Umbilical cord (tissue), 2 donors: Measurements from ENCODE around the gene POU2F3. TPM values are rescaled to one million over a fixed set of nuclear protein-coding genes. Genes with fewer than 3 reads are reported as not detected.
A peak's percentile ranks its signal among the peaks of the same experiment; 100 is the strongest.

Experiments used
- DNase-seq: peaks from one replicate; pipeline ENCODE4 v3.0.0-alpha.2; 2015; ENCODE audit warnings: low spot score
- total RNA-seq: library from RNA; depleted of rRNA; stranded (reverse); fragments of >200 nt; gene quantifications from one replicate; pipeline ENCODE4 v1.2.3, GENCODE V29; 2014; ENCODE audit warnings: low replicate concordance; ENCODE audit not compliant: insufficient read depth

POU2F3 gene
- total RNA-seq, 1 donor from 2014 or later, result 3.1 TPM

- peak; percentile 96 for DNase-seq
These were observed 29.1 kb upstream of the POU2F3 start, which contains the start of gene OAF for GRCh38 chr11:120210626-120211521. Gene OAF, plus strand, starts transcription at chr11:120211032. Its CDS starts 248 bp downstream, at chr11:120211280.

DNA sequence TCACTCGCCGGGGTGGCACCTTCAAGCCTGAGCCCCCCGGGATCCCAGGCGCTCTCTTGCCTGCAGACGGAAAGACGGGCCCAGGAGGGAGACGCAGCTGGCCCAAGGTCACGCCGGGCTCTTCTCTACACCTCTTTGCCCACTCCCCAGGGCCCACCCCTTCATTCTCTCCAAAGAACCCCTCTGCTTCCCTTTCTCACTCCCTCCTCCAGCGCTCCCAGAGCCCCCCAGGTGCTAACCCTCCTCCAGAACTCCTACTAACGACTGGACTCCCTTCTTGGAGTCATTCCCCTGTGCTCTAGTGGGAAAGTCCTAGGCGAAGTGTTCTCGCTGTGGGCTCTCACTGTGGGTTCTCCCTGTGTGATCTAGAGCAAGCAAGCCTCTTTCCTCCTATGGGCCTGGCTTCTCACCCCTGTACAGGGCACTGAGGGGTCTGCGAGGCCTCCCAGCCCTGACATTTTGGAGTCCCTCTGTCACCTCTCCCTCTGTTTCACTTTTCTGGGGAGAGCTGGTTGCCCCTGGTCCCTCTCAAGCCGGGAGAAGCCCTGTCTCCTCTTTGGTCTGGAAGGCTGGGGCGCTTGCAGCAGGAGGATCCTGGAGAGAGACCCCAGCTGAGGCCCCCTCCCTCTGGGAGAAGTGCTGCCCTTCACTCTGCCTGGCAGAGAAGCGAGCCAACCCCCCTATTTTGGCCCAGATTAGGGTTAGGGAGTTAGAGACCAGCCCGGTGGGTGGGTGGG, 28.2 kb upstream of the POU2F3 start:
- DNase-seq, result no peak

- DNase-seq, result no peak
These were observed 27.6 kb upstream of the POU2F3 start for GRCh38 chr11:120212259-120212878.

- no peak for DNase-seq
These were observed 27.0 kb upstream of the POU2F3 start for GRCh38 chr11:120212926-120213325.

- no peak for DNase-seq
These were observed 25.4 kb upstream of the POU2F3 start for GRCh38 chr11:120214581-120214980.

DNA sequence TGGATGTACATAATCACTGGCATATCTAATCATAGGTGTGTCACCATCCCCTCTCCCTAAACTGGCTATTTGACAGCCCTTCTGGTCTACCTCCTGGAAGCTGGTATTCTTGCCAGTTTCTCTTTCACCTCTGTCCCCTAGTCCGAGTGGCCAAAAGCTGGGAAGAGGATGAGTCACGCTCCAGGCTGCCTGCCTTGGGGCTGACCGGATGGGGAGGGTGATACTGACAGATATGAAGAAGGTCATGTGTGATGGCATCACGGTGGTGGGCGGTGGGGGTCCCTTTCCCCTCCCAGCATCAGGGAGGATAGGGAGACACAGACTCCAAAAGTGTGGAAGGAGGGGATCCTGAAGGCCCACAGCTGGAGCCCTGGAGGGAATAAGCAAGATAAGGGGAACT, 24.3 kb upstream of the POU2F3 start:
- no peak for DNase-seq

- no peak for DNase-seq
These were observed 23.4 kb upstream of the POU2F3 start for GRCh38 chr11:120216426-120217102.

GRCh38 chr11:120217526-120217925, 22.4 kb upstream of the POU2F3 start:
- DNase-seq, result no peak

- no peak for DNase-seq
These were observed 21.8 kb upstream of the POU2F3 start for GRCh38 chr11:120217941-120218694.

DNA sequence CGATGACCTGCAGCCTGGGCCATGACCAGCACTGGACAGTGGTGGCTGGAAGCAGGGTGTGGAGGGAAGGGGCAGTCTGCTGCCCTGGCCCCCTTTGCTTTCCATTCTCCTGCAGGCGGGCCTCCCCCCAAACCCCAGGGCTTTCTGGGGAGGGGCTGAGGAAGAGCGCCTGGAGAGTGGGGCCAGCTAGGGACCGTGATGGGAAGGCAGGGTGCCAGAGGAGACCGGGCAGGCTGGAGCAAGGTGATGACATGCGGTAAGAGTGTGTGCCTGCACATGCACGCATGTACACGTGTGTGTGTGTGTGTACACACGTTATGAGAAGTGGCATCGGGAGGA, 21.3 kb upstream of the POU2F3 start:
- DNase-seq, result no peak

- no peak for DNase-seq
These were observed 20.6 kb upstream of the POU2F3 start for GRCh38 chr11:120219232-120219937.

DNA sequence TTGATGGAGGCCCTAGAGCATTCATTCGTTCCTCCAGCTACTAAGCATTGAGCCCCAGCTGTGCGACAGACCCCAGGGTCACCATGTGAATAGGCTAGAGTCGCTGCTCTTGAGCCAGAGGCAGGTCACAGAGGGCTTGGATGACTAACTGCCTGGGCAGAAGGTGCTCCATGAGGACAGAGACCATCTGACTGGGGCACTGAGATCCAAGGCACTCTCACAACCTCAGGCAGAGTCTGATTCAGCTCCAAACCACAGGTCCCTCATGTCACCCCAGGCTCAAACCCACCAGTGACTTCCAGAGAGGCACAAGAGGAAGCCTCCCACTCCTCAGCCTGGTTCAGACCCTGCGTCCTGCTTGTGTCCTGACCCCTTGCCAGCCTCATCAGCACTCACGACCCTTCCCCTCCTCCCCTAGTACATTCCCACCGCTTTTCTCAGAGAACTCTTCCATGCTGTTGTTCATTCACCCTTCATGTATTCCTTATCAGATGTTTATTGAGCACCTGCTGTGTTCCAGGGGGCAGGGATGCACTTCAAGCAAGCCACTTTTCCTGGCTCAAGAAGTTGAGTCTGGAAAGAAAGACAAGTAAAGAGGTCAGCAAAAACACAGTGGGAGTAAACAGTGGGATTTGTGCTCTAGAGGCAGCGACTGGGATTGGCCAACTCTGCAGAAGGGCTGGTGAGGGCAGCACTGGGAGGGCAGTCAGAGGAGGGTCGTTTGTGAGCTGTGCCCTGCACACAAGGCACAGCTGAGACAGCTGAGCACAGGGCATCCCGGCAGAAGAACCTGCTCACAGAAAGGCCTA, 19.8 kb upstream of the POU2F3 start:
- DNase-seq, result no peak

GRCh38 chr11:120220747-120221037, 19.2 kb upstream of the POU2F3 start:
- no peak for DNase-seq

DNA sequence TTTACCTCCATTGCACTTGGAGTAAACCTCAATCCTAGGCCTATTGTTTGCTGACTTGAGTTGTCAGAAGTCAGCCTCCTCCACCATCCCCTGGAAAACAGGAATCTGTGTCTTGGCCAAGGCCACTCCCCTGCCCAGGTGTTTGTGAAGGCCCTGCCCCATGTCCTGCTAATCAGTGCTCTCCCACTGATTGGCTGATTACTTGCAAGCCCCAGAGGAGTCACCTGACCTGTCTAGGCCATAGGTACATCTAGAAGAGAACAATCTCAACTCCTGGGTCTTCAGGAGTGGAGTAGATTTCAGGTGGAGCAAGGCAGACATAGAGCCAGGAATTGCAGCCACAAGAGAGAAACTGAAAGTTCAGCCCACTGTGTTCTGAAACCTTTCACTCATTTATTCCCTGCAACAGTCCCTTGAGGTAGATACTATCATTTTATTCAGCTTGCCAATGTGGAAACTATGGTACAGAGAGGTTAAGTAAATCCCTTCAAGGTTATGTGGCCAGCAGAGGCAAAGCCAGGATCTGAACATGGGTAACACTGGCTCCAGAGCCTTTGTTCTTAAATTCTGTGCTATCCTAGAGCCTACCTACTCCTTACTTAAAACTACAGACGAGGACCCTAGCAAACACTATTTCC, 18.7 kb upstream of the POU2F3 start:
- no peak for DNase-seq

GRCh38 chr11:120222916-120223315, 17.0 kb upstream of the POU2F3 start:
- DNase-seq, result peak; percentile 77

DNA sequence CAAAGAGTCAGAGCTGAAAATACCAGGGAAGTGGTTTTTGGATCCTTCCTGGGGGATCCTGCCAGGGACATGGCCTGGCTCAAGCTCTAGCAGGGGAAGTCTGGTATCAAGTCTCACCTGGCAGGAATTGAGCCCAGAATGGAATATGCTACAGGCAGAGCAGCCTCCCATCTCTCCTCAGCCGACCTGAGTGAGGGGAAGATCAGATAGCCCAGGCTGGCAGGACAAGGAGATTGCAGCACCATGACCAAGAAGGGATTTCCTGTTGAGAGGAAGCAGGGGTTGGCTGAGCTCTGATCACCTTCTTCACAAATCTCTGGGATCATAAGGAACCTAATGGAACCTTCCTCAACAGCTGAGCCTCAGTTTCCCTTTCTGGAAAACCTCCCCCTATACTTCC, 16.1 kb upstream of the POU2F3 start:
- DNase-seq, result no peak

GRCh38 chr11:120224361-120224760, 15.6 kb upstream of the POU2F3 start:
- DNase-seq, result no peak

DNA sequence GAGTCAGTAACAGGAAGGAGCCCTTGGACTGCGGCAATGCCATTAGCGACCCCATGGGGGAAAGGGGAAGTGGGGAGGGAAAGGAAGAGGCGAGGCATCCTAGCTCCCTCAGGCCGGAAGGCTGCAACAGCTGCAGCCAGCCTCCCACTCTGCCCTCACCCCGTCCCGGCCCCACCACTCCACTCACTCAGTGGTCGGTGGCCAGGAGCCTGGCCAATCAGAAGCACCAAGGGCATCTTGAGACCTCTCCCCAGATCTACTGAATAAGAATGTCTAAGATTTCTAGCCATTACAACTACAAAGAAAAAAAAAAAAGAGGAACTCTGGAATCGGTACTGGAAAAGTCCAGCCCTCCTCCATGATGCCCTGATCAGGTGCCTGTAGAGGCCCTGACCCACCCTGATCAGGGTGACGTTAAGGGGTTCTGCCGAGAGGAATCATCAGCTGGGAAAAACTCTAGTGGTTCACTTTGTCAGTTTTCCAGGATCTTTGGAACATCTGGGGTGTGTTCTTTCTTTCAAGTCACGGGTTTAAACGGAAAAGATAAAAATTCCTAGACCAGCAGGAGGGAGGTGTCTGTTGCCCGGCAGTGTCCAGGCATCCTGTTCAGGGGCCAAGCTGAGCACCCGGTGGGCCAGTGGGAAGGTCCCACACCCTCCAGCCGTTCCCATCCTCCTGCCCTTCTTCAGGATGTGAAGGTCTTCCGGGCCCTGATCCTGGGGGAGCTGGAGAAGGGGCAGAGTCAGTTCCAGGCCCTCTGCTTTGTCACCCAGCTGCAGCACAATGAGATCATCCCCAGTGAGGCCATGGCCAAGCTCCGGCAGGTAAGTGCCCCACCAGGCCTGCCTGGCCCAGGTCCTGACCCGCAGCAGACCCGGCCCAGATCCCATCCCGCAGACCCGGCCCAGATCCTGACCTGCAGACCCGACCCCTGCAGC, 14.7 kb upstream of the POU2F3 start:
- peak; percentile 67 for DNase-seq
